Activated gamma-delta T cell treated with Interleukin-2 at 50 U/mL for 16 hours (primary cell): Measurements from ENCODE around the gene STRN.
"Not testable (repeated sequence)": the region's sequence is repeated elsewhere in the genome, so short reads cannot be mapped to it uniquely, and the experiment has no call there.

Source experiments
- DNase-seq: peaks from one replicate; pipeline ENCODE4 v3.0.0-alpha.2; 2020

STRN gene

DNA sequence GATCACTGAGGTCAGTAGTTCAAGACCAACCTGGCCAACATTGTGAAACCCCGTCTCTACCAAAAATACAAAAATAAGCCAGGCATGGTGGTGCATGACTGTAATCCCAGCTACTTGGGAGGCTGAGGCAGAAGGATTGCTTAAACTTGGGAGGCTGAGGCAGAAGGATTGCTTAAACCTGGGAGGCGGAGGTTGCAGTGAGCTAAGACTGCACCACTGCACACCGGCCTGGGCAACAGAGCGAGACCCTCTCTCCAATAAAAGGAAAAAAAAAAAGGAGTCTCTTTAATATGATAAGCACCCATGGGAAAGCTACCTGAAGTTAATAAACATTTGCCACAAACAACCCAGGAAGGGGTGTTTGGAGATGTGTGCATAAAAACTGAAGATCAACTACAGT lies 2.6 kb downstream of the STRN start:
- DNase-seq, result no peak

DNA sequence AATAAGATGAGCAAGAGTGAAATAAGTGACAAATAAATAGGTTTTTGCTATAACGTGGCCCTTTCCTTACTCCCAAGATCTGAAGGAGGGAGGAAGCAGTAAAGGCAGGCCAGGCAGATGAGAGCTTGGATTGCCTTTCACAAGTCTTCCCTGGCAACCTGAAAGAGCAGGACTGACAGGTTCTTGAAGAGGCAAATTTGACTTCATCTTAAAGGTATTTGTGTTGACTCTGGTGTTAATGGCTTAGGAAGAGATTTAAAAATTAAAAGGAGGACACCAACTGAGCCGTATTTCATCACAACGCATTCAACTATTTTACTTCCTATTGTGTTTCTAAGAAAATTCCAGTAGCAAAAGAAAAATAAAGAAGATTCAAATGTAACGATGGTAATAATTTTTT lies 3.2 kb downstream of the STRN start:
- DNase-seq, result no peak

DNA sequence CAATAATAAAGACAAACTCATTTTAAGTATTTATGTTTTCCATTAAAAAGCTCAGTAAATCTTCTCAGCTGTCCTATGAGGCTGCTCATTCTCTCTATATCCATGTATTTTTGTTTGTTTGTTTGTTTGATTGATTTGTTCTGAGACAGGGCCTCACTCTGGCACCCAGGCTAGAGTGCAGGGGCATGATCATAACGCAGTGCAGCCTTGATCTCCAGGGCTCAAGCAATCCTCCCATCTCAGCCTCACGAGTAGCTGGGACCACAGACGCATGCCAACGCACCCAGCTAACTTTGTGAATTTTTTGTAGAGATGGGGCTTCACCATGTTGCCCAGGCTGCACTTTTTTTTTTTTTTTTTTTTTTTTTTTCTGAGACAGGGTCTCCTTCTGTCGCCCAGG lies 5.6 kb downstream of the STRN start:
- no peak for DNase-seq

DNA sequence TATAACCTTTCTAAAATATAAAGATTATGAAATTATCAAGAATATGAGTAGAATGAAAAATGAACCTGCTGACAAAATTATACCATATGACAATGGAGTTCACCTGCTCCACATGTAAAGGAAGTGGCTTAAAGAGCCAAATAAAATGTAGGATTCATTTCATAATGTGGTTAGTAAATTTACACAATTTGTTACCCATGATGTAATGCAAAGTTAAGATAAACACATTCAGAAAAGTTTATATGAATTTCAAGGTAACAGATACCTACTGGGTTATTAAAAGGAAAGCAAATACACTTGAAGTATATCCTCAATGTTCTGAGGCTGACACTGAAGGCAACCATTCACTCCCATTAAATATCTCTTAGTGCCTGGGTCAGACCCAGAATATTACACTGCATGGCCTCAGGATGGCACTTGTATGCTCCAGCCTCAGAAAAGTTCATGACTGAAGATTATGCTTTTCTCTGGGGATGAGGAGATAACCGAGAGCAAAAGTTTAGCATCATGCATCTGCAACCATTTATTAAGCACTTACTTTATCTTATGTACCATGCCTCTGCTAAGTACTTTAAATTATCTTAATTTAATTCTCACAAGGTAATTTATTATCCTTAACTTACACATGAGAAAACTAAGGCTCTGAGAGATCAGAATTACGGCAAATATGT lies 6.2 kb downstream of the STRN start:
- DNase-seq, result no peak

DNA sequence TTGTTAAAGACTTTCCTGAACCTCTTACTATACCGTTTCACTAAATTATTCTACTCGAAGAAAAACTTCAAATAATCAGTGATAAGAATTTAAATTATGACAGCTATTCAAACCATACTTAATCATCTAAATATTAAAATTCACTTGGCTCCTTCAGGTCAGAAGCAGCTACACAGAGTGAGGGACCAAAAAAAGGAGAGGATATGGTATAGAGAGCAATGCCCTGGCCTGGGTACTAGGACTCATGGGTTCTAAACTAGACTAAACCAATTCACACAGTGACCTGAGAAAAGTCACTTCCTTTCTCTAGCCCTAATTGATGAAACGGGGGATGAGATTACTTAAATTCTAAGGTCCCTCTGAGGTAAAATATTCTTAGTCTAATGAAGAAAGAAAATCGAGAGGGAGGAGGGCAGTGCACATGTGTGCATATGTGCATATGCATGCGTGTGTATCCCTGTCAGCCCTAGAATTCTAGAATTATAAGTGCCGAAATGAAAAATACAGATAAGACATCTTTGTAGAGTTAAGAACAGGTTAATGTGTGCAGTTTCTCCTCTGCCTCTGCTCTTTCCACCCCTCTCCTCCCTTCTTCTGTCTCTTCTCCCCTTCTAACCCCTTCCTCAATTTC lies 11.2 kb downstream of the STRN start:
- no peak for DNase-seq

DNA sequence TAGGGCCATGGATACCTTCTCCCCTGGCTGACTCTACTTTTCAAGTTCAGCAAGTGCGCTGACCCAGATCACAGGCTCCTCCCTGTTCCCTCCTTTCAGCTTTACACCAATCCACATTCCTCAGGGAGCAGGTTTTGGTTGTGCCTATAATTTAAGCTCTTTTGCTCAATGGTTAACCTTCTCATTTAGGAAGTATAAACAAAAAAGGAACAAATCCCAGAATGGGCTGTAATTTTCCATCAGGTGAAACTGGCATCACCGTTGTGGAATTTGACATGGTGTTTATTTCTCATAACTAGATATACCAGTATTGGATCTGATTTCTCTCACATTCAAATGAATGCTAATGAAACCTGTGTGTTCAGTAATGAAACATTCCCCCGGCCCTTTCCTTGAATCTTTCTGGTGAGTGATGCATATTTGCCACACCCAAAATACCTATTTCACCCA lies 13.6 kb downstream of the STRN start:
- no peak for DNase-seq

DNA sequence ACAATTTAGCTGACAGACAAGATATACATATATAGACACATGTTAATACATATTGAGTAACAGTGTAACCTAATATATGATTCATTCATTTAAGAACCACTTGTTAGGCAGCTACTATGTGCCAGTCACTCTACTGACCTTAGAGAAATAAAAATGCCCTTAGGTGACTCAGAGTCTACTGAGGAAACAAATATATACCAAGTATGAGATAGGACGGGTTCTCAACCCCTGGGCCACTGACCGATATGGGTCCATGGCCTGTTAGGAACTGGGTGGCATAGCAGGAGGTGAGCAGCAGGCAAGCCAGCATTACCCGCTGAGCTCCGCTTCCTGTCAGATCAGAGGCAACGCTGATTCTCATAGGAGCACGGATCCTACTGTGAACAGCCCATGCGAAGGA lies 14.8 kb downstream of the STRN start:
- no peak for DNase-seq

DNA sequence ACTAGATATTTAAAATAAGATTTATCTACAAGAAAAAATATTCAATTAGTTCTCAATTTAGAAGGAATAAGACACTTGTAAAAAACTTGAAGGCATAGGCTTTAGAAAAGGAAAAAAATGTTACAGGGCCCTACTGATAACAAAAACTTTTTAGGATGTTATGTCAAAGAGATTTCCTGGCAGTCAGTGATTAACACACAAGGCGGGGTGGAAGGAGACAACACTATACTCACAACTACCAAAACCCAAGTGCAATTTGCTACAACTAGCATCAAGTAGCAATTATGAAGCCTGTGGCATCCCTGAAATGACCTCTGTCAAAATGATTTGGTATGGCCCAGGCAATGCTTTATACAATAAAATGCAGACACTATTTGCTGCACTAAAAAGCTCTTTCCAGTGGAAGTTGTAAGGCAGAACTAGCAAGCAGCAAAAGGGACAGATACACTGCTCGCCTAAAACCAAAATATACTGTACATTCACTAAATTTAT lies 15.3 kb downstream of the STRN start:
- no peak for DNase-seq

DNA sequence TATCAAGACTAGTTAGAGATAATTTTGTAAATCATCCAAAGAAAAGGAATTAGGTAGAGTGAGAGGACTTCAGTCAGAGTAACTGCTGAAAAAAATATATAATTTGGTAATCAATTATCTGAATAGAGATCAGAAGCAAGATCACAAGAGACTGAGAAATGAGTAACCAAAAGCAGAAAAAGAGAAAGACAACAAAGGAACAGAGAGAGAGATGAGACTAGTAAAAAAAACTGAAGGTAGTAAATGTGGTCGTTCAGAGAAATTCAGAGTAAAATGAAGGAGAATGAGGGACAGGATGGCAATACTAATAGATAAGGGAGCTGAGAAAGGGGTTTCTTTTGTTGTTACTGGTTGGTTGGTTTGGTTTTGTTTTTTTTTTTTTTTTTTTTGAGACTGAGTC lies 16.5 kb downstream of the STRN start:
- no peak for DNase-seq

DNA sequence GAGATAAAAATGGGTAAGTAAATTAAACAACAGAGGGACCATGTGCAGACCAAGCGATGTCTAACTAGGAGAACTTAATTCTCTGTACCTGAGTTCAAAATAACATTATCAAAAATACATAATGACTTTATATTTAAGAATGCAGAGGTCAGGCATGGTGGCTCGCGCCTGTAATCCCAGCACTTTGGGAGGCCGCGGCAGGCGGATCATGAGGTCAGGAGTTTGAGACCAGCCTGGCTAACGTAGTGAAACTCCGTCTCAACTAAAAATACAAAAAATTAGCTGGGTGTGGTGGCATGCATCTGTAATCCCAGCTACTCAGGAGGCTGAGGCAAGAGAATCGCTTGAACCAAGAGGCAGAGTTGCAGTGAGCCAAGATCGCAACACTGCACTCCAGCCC lies 21.1 kb downstream of the STRN start:
- not testable (repeated sequence) for DNase-seq

DNA sequence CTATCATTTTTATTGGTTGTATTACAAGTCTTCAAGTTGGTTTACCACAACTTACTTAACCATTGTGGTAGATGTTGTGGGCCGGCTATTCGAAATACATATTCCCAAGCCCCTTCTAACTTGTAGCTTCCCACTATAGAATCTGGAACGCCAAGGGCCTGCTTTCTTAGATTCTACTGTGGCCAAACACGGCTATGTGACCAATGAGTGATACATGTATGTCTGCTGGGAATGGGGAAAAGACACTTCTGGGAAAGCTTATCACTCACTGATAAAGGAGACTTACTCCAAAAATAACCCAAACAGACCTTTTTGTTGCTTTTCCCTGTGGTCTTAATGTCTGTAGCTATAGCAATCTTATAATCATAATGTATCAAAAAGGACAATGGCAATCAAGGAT lies 24.5 kb downstream of the STRN start:
- DNase-seq, result no peak

DNA sequence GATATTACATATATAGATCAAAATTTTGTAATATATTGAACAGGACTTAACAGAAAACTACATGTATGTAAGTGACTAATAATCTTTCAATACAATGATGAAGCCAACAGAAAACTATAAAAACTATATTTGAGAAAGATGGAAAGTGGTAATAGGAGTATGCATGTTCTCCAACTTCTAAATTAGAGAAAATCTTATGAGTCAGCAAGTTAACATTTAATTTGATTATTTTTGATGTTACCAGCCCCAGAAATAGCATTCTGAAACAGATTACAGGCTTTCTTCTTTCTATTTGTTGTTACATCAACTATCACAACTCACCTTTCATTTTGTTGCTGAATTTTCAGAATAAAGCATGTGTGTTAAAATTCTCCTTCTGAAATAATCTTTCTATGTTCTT lies 29.8 kb downstream of the STRN start:
- DNase-seq, result not testable (repeated sequence)

DNA sequence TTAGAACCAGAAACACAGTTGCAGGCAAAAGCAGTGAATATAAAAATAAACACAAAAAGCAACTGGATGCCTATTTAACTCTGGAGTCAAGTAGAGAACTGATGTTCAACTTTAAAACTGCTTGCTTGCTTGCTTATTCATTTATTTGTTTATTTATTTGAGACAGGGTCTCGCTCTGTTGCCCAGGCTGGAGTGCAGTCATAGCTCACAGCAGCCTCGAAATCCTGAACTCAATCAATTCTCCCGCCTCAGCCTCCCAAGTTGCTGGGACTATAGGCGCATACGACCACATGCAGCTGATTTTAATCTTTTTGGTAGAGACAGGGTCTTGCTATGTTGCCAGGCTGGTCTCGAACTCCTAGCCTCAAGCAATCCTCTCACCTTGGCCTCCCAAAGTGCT lies 34.6 kb downstream of the STRN start:
- DNase-seq, result not testable (repeated sequence)

DNA sequence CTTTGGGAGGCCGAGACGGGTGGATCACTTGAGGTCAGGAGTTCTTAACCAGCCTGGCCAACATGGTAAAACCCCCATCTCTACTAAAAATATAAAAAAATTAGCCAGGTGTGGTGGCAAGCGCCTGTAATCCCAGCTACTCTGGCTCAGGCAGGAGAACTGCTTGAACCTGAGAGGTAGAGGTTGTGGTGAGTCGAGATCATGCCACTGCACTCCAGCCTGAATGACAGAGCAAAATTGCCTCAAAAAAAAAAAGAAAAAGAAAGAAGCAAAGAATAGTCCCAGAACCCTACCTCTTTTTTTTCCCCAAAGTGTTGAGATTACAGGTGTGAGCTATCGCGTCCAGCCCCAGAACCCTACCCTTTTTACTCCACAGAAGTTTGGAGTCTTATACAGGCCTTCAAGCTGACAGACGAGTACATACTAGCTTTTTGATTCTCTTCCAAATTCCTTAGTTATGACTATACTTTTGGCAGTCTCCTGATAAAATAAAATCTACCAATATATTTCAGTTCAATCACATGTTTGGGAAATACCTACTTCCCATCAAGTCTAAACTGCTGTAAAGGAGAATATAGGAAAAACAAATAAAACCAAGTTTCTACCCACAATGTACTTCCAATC lies 35.4 kb downstream of the STRN start:
- not testable (repeated sequence) for DNase-seq

DNA sequence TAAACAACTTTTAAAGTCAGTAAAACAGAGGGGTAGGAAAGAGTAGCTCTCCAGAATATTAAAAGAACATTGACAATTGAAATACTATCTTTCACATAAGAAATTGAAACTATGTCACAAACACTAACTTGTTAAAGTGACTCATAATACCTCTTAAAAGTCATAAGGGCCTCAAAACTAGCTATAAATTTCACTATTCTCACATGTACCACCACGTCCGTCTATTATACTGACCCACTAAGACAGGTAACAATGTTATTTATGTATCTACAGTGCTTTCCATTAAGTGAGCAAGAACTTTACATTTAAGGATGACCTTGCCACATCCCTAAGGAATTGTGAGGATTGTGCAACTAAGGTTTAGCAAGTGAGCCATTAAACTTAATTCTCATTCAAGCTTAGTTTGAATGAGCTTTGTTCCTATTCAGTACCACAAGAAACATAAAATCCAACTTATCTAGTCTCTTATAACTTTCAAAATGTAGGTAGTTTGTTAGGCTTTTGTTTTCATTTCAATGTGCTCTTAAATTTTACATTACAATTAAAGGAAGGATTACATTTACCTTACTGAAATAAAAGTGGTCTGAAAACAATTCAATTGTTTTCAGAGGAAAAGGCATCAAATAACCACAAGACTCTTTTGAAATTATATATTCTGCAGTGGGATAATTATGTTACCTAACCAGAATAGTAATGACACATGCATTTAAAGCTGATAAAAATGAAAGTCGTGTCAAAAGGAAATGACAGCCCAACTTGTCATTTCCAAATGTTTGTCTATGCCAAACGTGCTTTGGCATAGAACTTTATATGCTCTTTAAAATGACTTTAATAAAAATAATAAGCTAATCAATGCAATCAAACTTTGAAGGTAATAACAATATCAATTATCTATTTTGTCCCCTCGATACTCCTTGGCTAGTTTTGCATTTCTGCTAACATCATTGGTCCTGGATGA lies 39.9 kb downstream of the STRN start:
- DNase-seq, result not testable (repeated sequence)

DNA sequence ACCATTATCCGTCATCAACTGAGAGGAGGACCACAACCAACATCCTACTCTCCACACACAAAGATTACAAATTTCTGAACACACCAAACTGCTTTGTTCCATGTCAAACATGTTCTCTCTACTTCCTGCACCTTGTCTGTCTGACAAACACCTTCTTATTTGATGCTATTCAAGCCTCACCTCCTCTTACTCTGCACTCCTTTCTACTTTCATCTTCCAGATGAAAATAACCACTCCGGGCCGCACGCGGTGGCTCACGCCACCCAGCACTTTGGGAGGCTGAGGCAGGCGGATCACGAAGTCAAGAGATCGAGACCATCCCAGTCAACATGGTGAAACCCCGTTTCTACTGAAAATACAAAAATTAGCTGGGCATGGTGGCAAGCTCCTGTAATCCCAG lies 43.7 kb downstream of the STRN start:
- DNase-seq, result not testable (repeated sequence)

DNA sequence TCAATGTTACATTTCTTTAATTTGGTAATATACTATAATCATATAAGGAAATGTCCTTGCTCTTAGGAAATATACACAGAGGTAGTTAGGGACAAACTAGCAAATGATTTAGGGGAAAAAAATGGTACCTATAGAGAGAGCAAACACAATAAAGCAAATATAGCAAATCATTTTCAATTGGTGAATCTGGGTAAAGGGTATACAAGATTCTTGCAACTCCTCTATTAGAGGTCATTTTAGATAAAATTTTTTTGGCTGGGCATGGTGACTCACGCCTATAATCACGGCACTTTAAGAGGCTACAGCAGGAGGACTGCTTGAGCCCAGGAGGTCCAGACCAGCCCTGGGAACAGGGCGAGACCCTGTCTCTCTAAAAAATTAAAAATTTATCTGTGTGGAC lies 44.4 kb downstream of the STRN start:
- DNase-seq, result no peak

DNA sequence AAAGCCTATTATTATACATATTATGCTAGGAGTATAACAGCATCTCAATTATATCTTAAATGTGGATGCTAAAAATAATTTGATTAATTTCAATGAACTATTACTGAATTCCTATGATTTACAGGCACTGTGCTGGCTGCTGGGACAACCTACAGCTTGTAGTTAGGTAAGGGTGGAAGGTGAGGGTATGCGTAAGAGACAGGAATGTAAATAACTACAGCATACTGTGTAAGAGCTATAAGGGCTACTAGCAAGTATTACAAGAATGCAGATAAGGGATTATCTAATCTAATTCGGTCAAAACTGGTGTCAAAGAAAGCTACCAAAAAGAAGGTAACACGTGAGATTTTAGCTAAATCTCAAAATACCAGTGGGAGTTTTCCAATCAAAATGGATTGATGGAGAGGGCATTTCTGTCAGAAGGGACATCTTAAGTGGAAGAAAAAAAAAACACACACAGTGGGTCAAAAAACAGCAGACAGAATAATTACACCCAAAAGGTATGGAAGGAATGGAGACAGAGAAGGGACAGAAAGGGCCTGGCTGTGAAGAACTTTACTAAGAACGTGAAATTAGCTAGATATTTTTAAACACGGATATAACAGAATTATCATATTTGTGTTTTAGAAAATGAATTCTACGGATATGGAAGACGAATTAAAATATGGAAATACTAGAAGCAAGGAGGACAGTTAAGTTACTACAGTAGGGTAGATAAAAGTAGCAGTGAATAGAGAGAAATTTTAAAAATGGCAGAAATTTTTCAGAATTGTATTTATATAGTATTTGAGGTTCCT lies 47.1 kb downstream of the STRN start:
- DNase-seq, result no peak

DNA sequence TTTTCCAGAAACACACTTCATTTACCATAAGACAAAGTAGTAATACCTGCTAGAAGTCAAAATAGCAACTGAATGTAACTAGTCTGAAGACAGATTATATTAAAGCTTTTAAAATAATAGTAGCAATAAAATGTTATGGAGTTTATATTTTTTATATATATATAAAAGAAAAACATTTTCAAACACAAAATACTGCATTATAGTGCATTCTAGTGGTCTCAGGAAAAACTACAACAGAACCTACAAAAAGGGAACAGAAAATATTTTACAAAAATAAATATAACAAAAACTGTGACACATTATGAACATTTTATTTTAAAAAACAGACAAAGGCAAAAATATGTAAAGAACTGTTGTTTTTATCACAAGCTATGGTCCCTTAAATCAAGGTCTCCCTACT lies 48.0 kb downstream of the STRN start:
- DNase-seq, result no peak

DNA sequence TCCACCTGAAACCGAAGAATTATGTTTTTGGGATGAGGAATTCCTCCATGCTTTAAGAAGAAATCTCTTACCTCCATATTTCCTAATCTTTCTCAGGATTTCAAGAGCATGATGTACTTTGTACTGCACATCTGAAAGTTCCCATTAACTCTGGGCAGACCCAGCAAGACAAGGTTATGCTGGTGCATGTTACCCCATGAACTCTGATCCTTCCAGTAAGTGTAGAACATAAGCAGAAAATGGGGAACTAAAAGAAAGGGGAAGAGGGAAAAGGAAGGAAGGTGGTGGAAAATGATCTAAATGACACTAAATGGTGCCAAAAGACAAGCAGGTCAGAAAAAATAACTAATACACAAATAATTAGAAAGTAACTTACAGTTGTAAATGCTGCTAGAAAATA lies 50.7 kb downstream of the STRN start:
- no peak for DNase-seq

DNA sequence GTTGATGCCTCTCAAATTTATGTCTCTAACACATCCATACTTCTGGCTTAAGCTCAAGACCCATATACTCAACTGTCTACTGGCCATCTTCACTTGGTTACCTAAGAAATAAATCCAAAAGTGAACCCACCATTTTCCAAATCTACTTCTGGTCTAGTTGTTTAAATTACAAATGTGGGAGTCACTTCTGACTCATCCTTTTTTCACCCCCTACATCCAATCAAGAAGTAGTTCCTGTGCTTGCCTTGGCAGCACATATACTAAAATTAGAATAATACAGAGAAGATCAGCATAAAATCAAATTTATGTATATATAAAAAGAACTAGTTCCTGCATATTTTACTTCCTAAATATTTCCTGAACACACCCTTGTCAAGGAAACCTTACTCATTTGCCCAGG lies 53.6 kb downstream of the STRN start:
- DNase-seq, result no peak

DNA sequence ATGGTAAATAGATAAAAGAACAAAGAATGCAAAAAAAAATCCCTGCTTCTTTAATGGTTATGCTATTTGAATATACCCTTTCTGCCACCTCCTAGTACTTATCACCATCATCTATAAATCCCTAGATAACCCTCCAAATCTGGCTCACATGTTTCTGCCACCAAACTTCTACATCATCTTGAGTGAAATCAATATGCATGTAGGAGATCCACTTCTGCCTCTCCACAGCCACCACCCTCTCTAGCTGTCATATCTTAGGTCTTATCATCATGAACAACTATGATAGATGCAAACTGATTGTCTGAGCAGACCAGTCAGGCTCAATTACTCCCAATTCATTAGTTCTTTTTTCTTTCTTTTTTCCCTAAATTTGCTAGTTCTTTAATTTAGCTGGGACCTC lies 55.3 kb downstream of the STRN start:
- no peak for DNase-seq
